Lower leg skin (tissue), 3 donors: Measurements from ENCODE around the gene ERVH48-1.

ENCODE experiments used
- CTCF ChIP-seq, 3 donors: fragments of 450-650 bp; IDR thresholded peaks; one replicate each; pipeline ENCODE4 v1.5.1; 2016; ENCODE audit warnings: antibody characterized with exemption in 3 of 3, mild to moderate bottlenecking in 3 of 3, moderate library complexity in 2 of 3
- POLR2A ChIP-seq, 2 donors: fragments of 450-650 bp; IDR thresholded peaks; one replicate each; pipeline ENCODE4 v1.6.1; 2016 to 2017; ENCODE audit warnings: antibody characterized with exemption in 2 of 2, mild to moderate bottlenecking in 1 of 2, moderate library complexity in 1 of 2

GRCh38 chr21:42922918-42923317 is 2.5 kb downstream of the ERVH48-1 start:
- no peak for TF ChIP-seq POLR2A (IDR thresholded peaks at IDR 0.05)
- TF ChIP-seq CTCF (IDR thresholded peaks at IDR 0.05): no peak
